ENCODE measurements around the gene ADCY9.
"Not testable (repeated sequence)": the region's sequence is repeated elsewhere in the genome, so short reads cannot be mapped to it uniquely, and the experiment has no call there.

Gene ADCY9

DNA sequence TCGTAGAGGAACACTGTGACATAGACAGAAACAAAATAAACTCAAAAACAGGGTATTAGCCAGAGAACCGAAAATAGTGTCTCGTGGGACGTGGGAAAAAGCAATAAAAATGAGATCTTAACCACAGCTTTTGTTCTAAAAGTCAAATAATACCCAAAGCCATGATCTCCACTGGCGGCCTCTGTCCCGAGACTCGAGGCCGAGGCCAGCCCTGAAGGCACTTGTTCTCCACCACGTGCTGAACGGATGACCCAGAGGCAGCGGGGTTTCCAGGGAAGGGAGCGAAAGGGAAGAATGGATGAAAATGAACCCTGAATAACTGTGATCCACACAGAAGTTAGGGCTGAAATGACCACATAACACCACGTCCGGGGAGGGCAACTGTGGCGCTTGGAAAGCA, 150.9 kb downstream of the ADCY9 start:
- DNase-seq (ENCODE audit: extremely low read depth, low read depth), result no peak
- TF ChIP-seq, protein P1, sequence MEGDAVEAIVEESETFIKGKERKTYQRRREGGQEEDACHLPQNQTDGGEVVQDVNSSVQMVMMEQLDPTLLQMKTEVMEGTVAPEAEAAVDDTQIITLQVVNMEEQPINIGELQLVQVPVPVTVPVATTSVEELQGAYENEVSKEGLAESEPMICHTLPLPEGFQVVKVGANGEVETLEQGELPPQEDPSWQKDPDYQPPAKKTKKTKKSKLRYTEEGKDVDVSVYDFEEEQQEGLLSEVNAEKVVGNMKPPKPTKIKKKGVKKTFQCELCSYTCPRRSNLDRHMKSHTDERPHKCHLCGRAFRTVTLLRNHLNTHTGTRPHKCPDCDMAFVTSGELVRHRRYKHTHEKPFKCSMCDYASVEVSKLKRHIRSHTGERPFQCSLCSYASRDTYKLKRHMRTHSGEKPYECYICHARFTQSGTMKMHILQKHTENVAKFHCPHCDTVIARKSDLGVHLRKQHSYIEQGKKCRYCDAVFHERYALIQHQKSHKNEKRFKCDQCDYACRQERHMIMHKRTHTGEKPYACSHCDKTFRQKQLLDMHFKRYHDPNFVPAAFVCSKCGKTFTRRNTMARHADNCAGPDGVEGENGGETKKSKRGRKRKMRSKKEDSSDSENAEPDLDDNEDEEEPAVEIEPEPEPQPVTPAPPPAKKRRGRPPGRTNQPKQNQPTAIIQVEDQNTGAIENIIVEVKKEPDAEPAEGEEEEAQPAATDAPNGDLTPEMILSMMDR (IDR thresholded peaks at IDR 0.05; ENCODE audit: low read depth, low read length), result no peak

DNA sequence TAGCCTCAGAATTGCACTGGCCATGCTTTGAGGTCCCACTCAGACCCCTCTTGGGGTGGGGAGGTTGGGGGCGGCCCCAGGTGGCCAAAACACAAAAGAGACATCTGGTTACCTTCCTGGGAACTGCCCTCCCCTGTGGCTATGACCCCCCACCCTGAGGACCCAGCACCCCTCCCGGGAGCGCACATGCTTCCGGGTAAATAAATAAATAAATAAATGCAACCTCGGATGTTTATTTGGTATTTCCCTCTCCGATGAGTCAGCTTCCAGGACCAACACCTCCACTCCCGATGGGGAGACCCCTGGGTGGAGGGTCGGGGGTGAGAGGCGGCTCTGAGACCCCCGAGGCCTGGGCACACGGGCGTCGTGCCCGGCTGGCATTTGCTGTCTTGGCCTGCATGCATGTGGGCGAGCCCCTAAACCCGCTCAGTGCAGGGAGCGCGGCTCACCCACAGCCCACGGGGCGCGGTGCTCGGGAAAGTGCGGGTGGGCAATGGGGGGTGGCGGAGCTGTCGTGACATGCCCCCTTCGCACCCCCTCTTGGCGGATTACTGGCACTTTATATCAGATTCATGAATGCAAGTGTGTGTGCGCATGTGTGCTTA, 151.5 kb downstream of the ADCY9 start:
- no peak for DNase-seq (ENCODE audit: extremely low read depth, low read depth)
- TF ChIP-seq, protein P1 (IDR thresholded peaks at IDR 0.05; ENCODE audit: low read depth, low read length), result no peak

DNA sequence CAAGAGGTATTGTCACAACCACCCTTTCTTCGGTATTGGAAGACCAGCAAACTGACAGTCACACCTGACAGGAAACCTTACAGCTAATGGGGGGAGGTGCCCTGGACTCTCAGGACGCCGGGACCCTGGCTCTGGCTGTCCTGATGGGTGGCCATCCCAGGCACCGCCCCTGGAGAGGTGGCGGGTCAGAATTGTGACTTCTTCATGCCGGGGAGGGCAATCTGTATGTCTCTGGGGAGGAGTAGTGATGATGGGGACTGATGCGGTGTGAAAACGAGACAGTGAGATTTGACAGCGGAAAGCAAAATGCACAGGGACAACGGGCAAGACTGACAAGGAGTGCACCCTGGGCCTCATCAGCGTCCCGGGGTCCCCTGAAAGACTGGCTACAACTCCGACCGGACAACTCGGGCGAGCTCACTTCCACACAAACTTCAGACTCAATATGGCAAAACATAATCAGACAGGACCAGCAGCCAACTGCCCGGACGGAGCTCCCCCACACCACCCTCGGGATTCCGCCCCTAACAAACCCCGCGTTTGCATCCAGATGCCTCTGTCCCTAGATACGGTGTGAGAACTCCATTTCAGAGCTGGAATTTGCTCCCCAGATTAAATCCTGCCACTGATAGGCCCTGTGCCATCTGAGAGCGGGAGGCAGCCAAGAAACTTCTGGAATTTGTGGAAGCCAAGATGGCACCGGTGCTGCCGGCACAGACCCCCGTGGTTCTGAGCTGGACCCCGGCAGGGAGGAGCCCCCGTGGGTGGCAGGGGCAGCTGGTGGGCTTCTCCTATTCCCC, 152.2 kb downstream of the ADCY9 start:
- DNase-seq (ENCODE audit: extremely low read depth, low read depth), result no peak

DNA sequence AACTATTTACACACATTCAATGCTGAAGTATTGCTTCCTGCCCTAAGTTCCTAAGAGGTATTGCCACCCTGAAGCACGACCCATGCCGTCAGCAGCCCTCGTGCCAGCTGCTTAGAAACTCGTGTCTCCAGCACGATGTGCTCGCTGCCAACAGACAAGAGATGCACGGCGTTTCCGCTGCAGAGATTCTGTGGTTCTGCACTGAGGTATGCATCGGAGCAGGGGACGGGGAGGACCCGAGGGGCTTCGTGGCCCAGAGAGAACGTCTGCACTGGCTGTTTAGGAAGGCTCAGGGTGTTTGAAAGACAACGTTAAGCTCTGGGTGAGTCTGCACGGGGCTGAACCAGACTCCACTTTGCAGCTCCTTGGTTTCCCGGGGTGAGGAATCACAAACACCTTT, 153.0 kb downstream of the ADCY9 start:
- no peak for DNase-seq (ENCODE audit: extremely low read depth, low read depth)
- TF ChIP-seq, protein P1 (IDR thresholded peaks at IDR 0.05; ENCODE audit: low read depth, low read length), result no peak

More for the DNA sequence above, 152.2 kb downstream of the ADCY9 start:
- TF ChIP-seq, protein P1 (IDR thresholded peaks at IDR 0.05; ENCODE audit: low read depth, low read length), result no peak

DNA sequence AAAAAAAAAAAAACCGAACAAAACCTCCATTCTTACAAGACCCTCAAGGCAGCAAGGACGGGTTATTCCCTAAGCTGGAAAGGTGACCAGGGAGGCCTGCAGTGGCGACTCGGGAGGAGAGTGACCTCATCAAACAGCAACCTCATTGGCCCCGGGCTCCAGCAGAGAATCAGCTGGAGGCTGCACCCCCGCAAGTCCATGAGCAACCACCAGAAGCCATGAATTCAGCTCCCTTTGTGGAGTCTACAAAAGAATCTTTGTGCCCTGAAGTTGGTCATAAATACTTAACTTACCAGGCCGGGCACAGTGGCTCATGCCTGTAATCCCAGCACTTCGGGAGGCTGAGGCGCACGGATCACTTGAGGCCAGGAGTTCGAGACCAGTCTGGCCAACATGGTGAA, 154.8 kb downstream of the ADCY9 start:
- DNase-seq (ENCODE audit: extremely low read depth, low read depth), result no peak
- TF ChIP-seq, protein P1 (IDR thresholded peaks at IDR 0.05; ENCODE audit: low read depth, low read length), result no peak

DNA sequence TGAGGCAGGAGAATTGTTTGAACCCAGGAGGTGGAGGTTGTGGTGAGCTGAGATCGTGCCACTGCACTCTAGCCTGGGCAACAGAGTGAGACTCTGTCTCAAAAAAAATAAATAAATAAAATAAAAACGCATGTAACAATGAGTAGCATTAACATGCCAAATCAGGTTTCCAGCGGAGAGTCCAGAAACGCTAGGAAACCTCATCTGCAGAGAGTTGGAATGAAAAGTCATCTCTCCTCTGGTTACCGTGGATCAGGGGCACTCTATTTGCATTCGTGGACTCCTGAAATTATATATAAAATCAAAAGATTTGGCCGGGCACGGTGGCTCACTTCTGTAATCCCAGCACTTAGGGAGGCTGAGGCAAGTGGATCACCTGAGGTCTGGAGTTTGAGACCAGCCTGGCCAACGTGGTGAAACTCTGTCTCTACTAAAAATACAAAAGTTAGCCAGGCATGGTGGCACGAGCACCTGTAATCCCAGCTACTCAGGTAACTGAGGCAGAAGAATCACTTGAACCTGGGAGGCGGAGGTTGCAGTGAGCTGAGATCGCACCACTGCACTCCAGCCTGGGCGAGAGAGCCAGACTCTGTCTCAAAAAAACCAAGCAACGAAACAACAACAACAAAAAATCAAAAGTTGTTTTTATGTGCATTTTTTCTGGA, 156.2 kb downstream of the ADCY9 start:
- not testable (repeated sequence) for DNase-seq (ENCODE audit: extremely low read depth, low read depth)

DNA sequence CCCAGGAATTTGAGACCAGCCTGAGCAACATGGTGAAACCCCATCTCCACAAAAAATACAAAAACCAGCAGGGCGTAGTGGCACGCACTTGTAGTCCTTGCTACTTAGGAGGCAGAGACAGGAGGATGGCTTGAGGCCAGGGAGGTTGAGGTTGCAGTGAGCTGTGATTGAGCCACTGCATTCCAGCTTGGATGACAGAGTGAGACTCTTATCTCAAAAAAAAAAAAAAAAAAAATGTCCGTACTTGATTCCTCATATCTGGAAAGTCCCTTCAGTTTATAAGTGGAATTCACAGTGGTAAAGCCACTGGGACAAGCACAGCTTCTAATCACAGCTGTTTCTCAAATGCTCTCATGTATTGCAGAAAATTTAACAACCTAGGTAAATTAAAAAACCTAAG, 157.1 kb downstream of the ADCY9 start:
- TF ChIP-seq, protein P1 (IDR thresholded peaks at IDR 0.05; ENCODE audit: low read depth, low read length), result no peak
- peak; percentile 90 for DNase-seq (ENCODE audit: extremely low read depth, low read depth)
